Measurements from ENCODE around the gene ZSCAN31. TPM values are rescaled to one million over a fixed set of nuclear protein-coding genes. Genes with fewer than 3 reads are reported as not detected.

Gene ZSCAN31
- total RNA-seq, 1 experiment from 2014 or later, result 6.6 TPM

DNA sequence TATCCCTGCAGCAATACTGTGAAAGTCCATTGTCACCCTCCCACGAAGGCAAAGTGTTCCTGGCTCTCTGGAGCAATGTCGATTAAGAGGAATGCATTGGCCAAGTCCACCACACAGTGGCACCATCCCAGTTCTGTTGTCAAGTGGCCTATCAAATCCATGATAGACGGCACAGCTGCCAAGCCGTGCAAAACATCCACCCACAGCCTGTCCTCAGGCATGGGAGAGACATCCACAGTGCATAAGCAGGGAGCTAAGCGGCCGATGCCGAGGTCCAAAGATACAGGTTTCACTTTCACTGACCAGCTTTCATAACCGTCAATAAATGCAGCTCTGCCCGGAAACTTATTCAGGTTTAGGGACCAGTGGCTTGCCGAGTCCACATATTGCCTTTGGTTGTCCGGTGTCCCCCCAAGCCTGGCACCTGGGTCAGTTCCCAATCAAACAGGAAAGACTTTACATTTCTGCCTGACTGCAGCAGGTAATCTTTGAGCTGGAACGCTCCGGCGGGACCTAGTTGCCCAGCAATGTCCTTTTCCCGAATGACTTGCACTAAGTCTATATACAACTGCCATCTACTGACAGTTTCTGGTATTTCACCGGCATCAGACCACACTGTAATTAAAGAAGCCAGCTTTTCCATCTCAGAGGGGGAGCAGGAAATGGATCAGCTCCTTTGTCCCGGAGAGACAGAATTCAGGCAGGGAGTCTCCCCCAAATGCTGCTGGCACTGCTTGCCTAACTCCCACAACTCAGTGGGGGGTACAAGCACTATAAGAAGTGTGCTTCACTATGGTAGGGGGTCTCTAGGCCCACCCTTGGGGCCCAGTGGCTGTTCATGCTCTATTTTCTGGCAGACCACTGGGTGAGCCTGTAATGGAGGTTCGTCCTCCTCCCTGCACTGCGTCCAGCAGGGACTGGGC lies 20.1 kb upstream of the ZSCAN31 start:
- peaks cover 8% of the 10 kb centered on the region; the same call in 1 of the 2 replicates for H3K9me3 Mint-ChIP-seq
- peak overlapping the region; percentile 97 for H3K27ac Mint-ChIP-seq
- peak overlapping the region; percentile 73 for H3K4me3 Mint-ChIP-seq
- peak; percentile 74 for DNase-seq (ENCODE audit: low spot score)
- peaks cover 14% of the 10 kb centered on the region for H3K36me3 Mint-ChIP-seq
- ATAC-seq, result peak; percentile 88
- TF ChIP-seq ZNF232 (CRISPR knock-in tag; IDR thresholded peaks at IDR 0.05) (0 out of 2 replicates have a peak, but pooled peaks have one; percentile 61), MXD4 (CRISPR knock-in tag; IDR thresholded peaks at IDR 0.05; ENCODE audit: borderline replicate concordance) (no peak), RORB (CRISPR knock-in tag; IDR thresholded peaks at IDR 0.05) (no peak), ZBTB21 (CRISPR knock-in tag; IDR thresholded peaks at IDR 0.05; ENCODE audit: borderline replicate concordance) (no peak), ZNF423 (CRISPR knock-in tag; IDR thresholded peaks at IDR 0.05) (peak; percentile 28; the same call in 1 of the 2 replicates), FOXP1 (CRISPR knock-in tag; IDR thresholded peaks at IDR 0.05; ENCODE audit: borderline replicate concordance) (no peak), JAZF1 (CRISPR knock-in tag; IDR thresholded peaks at IDR 0.05) (no peak)
- TF ChIP-seq, protein P1, sequence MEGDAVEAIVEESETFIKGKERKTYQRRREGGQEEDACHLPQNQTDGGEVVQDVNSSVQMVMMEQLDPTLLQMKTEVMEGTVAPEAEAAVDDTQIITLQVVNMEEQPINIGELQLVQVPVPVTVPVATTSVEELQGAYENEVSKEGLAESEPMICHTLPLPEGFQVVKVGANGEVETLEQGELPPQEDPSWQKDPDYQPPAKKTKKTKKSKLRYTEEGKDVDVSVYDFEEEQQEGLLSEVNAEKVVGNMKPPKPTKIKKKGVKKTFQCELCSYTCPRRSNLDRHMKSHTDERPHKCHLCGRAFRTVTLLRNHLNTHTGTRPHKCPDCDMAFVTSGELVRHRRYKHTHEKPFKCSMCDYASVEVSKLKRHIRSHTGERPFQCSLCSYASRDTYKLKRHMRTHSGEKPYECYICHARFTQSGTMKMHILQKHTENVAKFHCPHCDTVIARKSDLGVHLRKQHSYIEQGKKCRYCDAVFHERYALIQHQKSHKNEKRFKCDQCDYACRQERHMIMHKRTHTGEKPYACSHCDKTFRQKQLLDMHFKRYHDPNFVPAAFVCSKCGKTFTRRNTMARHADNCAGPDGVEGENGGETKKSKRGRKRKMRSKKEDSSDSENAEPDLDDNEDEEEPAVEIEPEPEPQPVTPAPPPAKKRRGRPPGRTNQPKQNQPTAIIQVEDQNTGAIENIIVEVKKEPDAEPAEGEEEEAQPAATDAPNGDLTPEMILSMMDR (IDR thresholded peaks at IDR 0.05), result peak; percentile 78
- TF ChIP-seq, protein P2, sequence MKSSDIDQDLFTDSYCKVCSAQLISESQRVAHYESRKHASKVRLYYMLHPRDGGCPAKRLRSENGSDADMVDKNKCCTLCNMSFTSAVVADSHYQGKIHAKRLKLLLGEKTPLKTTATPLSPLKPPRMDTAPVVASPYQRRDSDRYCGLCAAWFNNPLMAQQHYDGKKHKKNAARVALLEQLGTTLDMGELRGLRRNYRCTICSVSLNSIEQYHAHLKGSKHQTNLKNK (CRISPR knock-in tag; IDR thresholded peaks at IDR 0.05), result no peak
- TF ChIP-seq, protein P3, sequence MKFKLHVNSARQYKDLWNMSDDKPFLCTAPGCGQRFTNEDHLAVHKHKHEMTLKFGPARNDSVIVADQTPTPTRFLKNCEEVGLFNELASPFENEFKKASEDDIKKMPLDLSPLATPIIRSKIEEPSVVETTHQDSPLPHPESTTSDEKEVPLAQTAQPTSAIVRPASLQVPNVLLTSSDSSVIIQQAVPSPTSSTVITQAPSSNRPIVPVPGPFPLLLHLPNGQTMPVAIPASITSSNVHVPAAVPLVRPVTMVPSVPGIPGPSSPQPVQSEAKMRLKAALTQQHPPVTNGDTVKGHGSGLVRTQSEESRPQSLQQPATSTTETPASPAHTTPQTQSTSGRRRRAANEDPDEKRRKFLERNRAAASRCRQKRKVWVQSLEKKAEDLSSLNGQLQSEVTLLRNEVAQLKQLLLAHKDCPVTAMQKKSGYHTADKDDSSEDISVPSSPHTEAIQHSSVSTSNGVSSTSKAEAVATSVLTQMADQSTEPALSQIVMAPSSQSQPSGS (CRISPR knock-in tag; IDR thresholded peaks at IDR 0.05; ENCODE audit: borderline replicate concordance, low read depth), result no peak
- TF ChIP-seq, protein P4, sequence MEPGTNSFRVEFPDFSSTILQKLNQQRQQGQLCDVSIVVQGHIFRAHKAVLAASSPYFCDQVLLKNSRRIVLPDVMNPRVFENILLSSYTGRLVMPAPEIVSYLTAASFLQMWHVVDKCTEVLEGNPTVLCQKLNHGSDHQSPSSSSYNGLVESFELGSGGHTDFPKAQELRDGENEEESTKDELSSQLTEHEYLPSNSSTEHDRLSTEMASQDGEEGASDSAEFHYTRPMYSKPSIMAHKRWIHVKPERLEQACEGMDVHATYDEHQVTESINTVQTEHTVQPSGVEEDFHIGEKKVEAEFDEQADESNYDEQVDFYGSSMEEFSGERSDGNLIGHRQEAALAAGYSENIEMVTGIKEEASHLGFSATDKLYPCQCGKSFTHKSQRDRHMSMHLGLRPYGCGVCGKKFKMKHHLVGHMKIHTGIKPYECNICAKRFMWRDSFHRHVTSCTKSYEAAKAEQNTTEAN (CRISPR knock-in tag; IDR thresholded peaks at IDR 0.05), result no peak
- TF ChIP-seq, protein P5, sequence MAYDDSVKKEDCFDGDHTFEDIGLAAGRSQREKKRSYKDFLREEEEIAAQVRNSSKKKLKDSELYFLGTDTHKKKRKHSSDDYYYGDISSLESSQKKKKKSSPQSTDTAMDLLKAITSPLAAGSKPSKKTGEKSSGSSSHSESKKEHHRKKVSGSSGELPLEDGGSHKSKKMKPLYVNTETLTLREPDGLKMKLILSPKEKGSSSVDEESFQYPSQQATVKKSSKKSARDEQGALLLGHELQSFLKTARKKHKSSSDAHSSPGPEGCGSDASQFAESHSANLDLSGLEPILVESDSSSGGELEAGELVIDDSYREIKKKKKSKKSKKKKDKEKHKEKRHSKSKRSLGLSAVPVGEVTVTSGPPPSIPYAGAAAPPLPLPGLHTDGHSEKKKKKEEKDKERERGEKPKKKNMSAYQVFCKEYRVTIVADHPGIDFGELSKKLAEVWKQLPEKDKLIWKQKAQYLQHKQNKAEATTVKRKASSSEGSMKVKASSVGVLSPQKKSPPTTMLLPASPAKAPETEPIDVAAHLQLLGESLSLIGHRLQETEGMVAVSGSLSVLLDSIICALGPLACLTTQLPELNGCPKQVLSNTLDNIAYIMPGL (CRISPR knock-in tag; IDR thresholded peaks at IDR 0.05), result peak; percentile 40; the same call in 1 of the 2 replicates
- TF ChIP-seq, protein P6, sequence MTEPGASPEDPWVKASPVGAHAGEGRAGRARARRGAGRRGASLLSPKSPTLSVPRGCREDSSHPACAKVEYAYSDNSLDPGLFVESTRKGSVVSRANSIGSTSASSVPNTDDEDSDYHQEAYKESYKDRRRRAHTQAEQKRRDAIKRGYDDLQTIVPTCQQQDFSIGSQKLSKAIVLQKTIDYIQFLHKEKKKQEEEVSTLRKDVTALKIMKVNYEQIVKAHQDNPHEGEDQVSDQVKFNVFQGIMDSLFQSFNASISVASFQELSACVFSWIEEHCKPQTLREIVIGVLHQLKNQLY (CRISPR knock-in tag; IDR thresholded peaks at IDR 0.05), result no peak
- TF ChIP-seq, protein P7, sequence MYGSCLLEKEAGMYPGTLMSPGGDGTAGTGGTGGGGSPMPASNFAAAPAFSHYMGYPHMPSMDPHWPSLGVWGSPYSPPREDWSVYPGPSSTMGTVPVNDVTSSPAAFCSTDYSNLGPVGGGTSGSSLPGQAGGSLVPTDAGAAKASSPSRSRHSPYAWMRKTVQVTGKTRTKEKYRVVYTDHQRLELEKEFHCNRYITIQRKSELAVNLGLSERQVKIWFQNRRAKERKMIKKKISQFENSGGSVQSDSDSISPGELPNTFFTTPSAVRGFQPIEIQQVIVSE (CRISPR knock-in tag; IDR thresholded peaks at IDR 0.05; ENCODE audit: borderline replicate concordance), result no peak
- CTCF ChIA-PET, result interaction anchor here (0.6 to 2.8 kb wide), 51 partner anchors 9 to 459 kb away, joined by 3 to 47 read pairs (median 4); partner anchors contain the start of genes PGBD1, ZKSCAN4, ZKSCAN8 and ZSCAN16
- peaks cover 27% of the 10 kb centered on the region for H3K4me1 Mint-ChIP-seq
- POLR2A ChIA-PET, result interaction anchor here (0.6 to 2.9 kb wide), 8 partner anchors 15 to 460 kb away, joined by 3 to 35 read pairs (median 5); partner anchors contain the start of genes PGBD1, ZSCAN26 and ZSCAN31
- no peaks in the 10 kb centered on the region; the same call in 1 of the 2 replicates for H3K27me3 Mint-ChIP-seq (ENCODE audit: low read depth)

All from WTC11 (cell line).